HG03354 (cell line): ENCODE data around the gene RORB.
"Not testable (repeated sequence)": the region's sequence is repeated elsewhere in the genome, so short reads cannot be mapped to it uniquely, and the experiment has no call there.

Experiments used
- ATAC-seq: cut with Tn5 transposase; IDR thresholded peaks from one replicate; pipeline ENCODE4 v1.9.1; 2021; ENCODE audit warnings: mild to moderate bottlenecking; ENCODE audit not compliant: unreplicated experiment, poor library complexity, severe bottlenecking

Gene RORB

DNA sequence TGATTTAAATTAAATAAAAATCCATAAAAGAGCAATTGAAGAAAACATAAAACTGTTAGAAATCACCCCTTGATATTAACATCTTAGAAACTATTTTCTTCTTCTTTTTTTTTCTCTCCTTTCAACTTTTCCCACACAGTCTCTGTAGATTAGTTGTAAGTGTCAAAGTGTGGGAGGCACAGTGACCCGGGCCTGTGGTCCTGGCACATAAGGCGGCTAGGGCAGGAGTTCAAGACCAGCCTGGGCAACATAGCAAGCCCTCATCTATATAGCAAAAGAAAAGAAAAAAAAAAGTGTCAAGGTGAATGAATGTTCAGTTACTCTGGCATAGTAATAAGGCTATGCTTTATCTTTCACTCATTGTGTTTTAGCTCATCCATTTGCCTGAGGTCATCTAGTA, 14.2 kb downstream of the RORB start:
- no peak for ATAC-seq

DNA sequence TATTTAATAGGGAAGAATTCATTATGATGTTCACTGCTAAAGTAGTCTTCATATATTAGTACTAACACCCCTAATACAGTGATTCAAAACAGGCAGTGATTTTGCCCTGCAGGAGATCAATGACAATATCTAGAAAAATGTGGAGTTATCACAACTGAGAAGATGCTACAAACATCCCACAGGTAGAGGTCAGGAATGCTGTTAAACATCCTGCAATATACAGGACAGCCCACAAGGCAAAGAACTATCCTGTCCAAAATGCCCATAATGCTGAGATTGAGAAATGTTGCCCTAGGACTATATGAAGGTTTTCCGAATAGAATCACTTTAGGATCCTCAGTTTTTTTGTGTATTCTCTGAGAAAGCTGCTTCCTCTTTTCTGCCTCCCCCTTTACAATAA, 15.3 kb downstream of the RORB start:
- no peak for ATAC-seq

DNA sequence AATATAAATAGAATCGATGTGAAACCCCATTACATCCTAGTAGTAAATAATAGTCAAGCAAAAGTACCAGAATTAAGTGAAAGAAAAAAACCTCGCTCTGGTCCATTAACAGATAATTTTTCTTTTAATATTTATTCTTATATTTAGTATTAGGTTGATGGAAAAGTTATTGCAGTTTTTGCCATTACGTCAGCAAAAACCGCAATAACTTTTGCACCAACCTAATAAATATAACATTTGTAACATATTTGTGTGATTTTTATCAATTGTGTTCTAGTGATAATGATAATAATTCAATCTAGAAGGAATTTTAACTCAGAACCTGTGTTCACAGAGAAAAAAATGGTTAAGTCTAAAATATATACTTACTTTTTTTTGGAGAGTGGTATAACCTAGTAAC, 16.1 kb downstream of the RORB start:
- ATAC-seq, result no peak

DNA sequence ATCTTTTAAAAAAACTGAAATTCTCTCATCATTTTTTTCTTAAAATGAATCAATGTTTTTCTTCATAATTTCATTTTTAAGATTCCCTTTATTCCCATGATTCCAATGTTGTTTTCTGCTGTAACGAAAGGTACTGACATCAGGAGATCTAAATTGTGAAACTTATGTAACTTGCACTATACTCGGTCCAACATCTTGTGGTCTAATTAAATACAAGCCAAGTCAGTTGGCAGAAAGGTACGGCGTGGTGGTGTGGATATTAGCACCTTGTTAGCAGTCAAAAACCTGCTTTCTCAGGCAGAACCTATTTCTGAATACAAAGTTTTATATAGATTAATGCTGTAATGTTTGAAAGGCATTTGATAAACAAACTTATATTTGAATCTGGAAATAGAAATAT, 20.1 kb downstream of the RORB start:
- ATAC-seq, result no peak

DNA sequence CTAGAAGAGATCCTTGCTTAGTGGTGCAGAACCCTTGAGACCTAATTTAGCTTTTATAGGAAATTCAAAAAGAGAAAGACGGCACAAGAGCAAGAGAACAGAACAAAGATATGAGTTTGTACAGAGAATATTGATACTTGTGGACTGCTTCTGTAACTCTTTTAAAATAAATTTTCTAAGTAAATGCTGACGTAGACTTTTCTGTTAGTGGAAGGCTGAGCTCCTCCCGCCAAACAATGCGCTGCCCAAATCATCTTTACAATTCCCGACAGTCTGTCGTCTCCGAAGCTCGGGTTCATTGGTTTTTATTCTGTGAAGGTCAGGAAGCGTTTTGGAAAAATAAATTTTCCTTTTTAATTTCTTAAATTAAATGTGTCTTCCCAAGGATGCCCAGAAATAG, 22.3 kb downstream of the RORB start:
- no peak for ATAC-seq

DNA sequence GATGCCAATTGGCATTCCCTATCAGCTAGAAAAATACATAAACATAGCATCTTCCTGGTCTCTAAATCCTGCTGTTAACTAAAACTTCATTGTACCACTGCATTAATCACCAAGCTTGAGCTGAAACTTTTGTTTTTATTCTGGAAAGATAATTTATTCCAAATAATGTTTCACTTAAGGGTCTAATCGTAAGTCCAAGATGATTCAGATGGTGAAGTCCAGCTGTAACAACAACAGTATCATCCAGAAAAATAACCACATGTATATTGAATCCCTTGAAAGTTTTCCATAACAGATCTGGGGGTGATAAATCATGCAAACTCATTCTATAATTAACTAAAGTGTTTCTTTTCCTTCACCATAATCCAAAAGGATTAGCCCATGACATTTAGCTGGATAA, 23.9 kb downstream of the RORB start:
- no peak for ATAC-seq

DNA sequence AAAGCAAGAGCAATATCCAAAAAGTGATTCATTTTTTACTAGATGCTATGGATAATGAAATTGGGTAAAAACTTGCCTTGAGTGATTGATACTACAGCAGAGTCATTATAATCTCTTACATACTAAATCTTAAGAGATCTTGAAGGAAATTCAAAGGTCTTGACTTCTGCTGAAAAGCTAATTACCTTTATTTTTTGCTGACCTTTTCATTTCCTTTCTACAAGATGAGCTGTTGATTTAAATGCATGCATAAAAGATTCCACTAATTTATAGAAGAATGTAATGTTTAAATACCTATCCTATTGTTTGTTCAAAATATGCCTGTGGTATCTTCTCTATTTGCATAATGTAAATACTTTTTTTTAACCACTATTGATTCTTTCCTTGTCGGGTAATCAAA, 27.2 kb downstream of the RORB start:
- ATAC-seq, result no peak

DNA sequence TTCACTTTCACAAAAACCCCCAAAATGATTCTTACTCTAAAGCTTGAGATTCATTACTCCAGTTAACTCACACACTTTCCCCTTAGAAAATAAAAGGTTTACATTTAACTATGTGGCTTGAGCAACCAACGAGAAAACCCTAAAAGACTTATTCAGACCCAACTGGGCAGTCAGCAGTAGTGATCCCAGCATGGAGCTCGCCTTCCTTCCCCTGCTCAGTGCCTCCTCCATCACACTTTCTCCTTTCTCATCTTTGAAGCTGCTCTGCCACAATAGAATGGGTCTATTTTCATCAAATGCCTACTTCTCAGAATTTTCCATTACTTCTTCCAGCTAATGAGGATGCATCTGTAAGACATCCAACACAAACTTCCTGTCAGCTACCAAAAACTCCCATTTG, 29.1 kb downstream of the RORB start:
- ATAC-seq, result no peak

DNA sequence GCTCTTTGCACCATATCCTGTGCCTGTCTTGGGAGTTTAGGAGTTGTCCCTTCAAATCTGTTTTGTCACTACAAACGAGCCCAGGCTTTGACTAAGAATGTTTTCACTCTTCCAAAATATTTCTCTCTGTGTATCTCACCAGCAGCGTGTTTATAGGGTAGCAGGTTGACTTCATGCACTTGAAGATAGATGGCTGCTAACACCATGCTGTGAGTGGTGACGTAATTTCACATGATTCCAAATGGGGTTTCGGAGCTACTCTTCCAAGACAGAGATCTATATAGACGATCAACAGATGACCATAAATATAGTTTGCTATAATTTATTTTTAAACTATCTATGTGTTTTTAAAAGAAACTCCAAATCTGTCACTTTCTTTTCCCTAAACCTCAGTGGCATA, 30.6 kb downstream of the RORB start:
- ATAC-seq, result no peak

DNA sequence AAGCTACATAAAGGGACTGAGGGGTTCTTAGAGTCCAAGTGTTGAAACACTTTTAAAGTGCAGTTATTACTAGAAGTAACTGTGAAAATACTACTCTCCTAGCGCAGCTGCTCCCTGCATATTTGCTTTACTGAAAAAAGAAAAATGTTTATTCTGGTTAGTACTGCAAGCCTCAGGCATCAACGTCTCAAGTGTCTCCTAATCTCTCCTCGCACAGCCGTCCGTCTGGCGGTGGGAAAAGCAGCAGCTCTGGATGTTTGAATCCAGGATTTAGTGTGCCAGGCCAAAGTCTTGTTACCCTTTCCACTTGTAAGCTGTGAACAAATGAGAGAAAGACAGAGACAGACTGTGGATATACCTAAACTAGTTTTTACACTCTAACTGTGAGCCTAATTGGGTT, 31.1 kb downstream of the RORB start:
- ATAC-seq, result no peak

DNA sequence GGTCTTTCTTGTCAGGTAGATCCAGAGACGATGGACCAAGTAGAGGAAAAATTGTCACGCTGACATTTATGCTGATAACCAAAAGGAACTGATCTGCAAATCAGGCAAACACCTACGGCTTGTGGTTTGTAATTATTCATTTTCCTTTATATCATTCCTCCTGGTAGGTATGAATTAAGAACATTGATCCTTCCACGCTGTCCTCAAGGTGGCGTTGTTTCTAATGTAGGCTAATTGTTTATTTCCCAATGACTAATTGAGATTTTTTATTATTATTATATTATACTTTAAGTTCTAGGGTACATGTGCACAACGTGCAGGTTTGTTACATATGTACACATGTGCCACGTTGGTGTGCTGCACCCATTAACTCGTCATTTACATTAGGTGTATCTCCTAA, 33.3 kb downstream of the RORB start:
- ATAC-seq, result not testable (repeated sequence)

DNA sequence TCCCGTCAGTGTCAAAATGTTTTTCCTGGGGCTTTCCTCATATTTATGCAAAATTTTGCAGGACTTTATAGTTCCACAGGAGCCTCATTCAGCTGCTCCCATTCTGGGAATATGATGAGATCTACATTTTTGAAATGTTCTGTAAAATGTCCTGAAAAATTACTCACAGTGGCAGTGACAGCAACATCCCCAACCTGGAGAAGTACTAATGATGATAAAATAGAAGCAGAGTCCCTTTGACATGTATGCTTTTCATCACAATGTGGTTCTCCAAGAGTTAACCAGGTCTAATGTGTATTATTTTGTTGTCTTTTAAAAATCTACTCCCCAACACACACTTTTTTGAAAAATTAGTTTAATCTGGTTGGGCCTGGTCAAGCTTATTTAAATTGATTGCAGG, 36.1 kb downstream of the RORB start:
- ATAC-seq, result no peak

DNA sequence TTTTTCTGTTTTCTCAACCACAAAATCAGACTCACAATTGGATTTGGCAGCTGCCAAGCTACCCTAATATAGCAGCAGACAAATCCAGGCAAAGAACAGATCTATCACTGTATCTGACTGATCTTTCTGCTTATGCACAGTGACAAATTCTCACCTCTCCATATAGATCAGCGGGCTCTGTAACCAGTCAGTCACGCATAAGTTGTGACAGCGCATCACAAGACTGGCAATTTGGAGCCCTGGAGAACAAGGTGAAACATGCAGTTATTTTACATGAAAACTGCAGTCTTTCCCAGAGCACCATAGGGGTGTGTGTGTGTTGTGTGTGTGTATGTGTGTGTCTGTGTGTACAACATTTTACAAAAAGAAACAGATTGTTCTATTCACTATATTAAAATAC, 37.7 kb downstream of the RORB start:
- no peak for ATAC-seq

DNA sequence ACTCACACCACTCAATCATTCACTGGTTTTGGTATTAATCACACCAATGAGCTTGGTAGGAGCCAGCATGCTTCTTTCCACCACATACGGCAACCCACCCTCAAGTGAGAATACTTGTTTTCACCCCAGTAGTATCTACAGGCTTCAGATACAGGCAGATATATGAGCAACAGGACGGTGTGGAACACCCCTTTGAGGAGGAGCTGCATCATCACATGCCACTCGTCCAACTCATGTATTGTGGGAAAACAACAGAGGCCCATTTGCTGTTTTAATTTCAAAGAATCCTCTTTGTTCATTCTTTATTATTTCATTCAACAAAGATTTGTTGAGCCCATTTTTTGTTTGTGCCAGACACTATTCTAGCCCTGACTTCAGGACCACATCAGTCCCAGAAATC, 46.0 kb downstream of the RORB start:
- no peak for ATAC-seq

DNA sequence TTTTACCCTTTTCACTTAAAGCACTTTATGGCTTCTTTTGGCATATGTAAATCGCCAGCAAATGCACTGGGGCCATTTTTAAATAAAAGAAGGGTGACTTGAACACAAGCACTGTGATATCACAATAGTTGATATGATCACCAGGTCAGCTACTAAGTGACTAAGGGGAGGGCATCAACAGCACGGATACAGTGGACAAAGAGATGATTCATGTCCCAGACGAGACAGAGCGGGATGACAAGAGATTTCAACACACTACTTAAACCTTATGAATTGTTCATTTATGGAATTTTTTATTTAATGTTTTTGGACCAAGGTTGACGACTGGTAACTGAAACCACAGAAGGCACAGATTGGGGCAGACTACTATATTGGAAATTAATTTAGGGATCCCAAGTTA, 54.1 kb downstream of the RORB start:
- no peak for ATAC-seq

DNA sequence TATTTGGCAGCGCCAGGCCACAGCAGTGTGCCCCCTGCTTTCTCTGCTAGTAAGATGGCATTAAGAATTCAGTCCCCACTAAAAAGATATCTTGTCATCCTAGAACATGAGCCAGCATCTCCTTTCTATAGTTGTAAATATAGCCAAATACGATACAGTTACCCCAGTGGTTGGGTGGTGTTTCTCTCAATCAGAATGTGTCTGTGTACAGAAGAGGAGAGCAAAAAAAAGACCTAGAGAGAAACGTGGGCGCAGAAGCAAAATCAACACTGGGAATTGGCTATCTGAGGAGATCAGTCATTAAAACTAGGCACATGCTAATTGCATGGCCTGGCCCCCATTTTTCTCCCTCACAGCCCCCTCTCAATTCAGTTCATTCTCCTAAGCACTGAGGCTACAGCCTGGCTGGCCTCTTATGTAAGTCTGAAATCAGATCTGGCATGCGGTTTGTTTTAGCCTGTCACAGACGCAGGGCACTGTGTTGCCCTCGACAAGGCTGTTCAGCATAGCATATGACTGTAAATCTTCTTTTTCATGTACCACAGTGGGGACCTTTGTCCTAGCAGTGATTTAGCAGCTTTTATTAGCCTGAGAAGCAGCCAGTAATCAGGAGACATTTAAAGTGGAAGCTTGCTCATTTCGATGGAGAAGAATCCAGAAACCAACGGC, 57.8 kb downstream of the RORB start:
- no peak for ATAC-seq

DNA sequence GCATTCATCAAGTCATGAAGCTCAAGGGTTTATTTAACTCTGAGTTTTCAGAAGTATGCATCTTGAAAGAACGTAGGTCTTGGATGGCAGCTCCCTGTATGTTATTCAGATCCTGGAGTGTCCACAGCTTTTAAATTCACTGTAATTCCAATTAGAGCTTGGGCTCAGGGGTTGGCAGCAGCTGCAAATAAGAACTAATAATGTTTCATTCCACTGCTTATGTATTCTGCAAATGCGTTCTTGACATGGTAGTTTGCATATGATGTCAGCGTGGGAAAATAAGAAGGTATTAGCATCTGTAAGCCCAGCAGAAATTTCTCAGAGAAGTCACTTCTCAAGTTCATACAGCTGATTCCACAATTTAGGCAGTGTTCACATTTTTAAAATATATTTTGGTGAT, 58.4 kb downstream of the RORB start:
- no peak for ATAC-seq

DNA sequence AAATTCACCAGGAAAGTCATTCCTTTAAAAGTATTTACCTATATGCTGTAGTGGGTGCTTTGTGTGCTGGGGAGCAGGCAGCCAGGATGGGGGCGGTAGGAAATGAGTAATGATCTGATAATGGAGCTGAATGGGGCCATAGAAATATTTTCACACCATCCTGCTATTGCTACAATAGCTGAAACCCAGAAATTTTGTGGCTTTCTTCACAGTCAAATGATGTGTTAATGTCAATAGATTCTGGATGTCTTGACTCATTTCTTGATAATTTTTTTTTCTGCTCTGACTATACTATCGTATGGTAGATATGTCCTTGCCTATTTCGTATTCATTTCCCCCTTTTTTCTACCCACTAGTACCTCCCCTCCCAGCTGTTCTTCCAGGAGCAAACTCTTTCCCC, 59.5 kb downstream of the RORB start:
- peak; percentile 85 for ATAC-seq

DNA sequence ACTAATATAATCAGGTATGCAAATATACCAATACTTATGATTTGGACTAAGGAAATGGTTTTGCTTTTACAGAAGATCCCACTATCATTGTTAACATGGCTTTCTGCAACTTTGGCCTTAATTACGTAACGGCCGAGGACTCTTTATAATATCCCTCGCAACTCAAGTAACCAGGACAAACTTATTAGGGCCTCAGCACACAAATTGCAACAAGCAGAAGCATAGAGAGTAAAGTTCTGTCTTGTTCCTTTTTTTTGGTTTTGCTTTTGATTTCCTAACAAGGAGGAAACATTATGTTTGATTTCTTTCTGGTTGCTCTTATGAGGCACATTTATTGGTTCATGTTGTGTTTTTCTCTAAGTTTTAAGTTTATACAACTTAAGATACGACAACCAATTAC, 60.4 kb downstream of the RORB start:
- ATAC-seq, result no peak

DNA sequence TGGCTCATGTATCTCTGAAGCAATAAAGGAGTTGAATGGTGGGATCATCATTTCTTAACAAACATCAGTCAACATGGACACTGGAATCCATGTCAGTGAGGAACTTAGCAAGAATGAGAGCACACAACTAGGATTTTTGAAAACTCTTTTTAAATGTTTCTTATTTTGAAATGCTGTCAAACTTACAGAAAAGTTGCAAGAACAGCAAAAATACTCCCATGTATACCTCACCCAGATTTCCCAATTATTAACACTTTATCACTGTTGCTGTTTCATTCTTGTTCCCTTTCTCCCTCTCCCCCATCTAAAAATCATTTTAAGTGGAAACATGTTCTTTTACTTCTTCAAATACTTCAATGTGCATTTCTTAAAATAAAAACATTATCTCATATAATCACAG, 65.5 kb downstream of the RORB start:
- no peak for ATAC-seq

DNA sequence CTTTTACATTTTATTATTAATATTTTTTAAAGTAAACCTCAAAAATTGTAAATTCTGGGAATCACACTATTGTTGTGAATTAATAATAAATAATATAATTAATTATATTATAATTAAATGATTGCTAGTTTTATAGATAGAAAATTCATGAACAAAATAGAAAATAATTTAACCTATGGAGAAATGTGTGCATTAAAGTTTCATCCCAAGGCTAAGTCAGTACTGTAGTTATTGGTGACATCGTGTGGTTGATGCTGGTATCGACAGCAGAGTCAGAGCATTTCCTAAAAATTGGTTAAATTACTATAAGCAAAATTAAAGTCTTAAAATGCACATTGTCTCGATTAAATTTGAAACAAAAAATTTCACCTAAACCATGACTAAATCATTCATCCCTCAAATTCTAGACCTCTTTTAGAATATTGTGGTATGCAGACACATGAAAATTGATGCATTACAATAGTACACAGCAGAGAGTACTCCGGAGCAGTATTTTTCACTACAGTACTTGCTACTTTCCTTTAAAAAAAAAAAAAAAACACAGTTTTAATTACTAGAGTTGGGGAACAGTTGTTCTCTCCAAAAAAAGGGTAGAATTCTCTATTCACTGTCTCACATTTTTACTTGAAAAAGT, 73.9 kb downstream of the RORB start:
- ATAC-seq, result peak; percentile 90

DNA sequence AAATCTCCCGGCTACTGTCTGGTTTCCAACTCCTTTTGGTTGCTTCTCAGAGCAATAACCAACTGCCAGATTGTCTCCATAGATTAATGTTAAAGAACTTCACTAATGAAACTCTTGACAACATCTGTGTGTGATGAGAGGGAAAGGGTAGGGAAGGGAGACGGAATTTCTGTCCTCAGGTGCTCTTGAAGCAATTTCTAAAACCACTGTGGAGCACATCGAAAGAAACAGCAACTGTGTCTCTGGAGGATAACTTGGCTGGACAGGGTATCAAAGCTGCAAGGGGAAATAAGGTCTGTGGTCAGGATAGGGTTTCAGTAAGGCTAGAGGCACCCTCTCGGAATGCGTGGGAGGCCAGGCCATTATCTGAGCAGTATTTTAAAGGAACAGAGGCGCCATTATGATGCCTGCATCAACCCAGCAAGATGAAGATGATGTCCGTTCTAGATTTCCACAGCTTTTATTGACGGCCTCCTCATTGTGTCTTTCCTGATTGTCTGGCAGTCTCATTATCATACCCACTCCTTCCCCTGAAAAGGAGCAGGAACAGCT, 76.6 kb downstream of the RORB start:
- ATAC-seq, result no peak
